Mammary epithelial cell (primary cell): ENCODE results near the gene UGT8.

Experiments used
- EZH2 ChIP-seq: IDR thresholded peaks from 2 replicates; pipeline ENCODE4 v1.6.1; 2012; ENCODE audit warnings: low read length, inconsistent platforms, borderline replicate concordance
- TF ChIP-seq, protein P1 (sequence below), 2 donors: IDR thresholded peaks in 1 of 2; conservative IDR thresholded peaks in 1 of 2; 2 replicates each; pipeline ENCODE4 v1.5.1; 2011 to 2012; ENCODE audit warnings: inconsistent platforms in 2 of 2, low read length in 2 of 2, mild to moderate bottlenecking in 2 of 2, control low read depth in 1 of 2, low read depth in 1 of 2; ENCODE audit not compliant: insufficient read depth in 1 of 2; ENCODE audit errors: extremely low read depth in 1 of 2

DNA sequence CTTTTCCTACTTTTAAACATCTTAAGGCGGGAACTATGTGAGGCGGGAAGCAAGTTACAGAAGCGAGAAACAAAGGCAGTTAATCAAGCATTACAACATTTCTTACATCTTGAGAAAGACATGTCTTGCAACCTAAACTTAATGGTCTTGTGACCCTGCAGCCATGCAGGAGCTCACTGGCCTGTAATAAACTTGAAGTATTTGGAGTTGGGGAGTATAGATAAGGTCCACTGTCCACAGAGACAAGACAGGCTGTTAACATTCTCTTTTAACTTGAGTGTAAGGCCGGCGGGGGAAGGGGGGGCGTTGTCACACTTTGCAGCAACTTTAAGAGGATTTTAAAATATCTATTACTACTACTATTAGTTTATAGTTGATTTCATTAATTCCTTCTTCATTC lies 10.3 kb upstream of the UGT8 start:
- TF ChIP-seq, protein P1, sequence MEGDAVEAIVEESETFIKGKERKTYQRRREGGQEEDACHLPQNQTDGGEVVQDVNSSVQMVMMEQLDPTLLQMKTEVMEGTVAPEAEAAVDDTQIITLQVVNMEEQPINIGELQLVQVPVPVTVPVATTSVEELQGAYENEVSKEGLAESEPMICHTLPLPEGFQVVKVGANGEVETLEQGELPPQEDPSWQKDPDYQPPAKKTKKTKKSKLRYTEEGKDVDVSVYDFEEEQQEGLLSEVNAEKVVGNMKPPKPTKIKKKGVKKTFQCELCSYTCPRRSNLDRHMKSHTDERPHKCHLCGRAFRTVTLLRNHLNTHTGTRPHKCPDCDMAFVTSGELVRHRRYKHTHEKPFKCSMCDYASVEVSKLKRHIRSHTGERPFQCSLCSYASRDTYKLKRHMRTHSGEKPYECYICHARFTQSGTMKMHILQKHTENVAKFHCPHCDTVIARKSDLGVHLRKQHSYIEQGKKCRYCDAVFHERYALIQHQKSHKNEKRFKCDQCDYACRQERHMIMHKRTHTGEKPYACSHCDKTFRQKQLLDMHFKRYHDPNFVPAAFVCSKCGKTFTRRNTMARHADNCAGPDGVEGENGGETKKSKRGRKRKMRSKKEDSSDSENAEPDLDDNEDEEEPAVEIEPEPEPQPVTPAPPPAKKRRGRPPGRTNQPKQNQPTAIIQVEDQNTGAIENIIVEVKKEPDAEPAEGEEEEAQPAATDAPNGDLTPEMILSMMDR (conservative IDR thresholded peaks at IDR 0.05 in 1 of 2, IDR thresholded peaks at IDR 0.05 in 1 of 2; ENCODE audit: extremely low read depth in 1 of 2, insufficient read depth in 1 of 2, low read depth in 1 of 2, low read length in 2 of 2): no peak
- TF ChIP-seq EZH2: no peak
